Astrocyte (in vitro differentiated cells and primary cell): ENCODE measurements around the gene SPTBN1. TPM values are rescaled to one million over a fixed set of nuclear protein-coding genes. Genes with fewer than 3 reads are reported as not detected.

ENCODE experiments used
- DNase-seq: peaks from one replicate; pipeline ENCODE4 v3.0.0-alpha.2; 2010; ENCODE audit warnings: low read depth
- FAIRE-seq: peaks from 2 replicates; lab custom pipeline; 2011; peaks lifted over from hg19 to GRCh38; lab: Jason Lieb, UNC
- H2AFZ ChIP-seq: 2 replicates; pipeline ENCODE4 v1.6.0; 2012; ENCODE audit warnings: low read depth, low read length, inconsistent platforms
- H3K27ac ChIP-seq: 2 replicates; pipeline ENCODE4 v1.5.1; 2011; ENCODE audit warnings: low read depth, low read length, inconsistent platforms
- H3K27me3 ChIP-seq: 2 replicates; pipeline ENCODE4 v1.6.0; 2011; ENCODE audit warnings: low read length, inconsistent platforms; ENCODE audit not compliant: insufficient read depth
- H3K36me3 ChIP-seq: 2 replicates; pipeline ENCODE4 v1.5.1; 2011; ENCODE audit warnings: low read length, inconsistent platforms; ENCODE audit not compliant: insufficient read depth
- H3K4me1 ChIP-seq: 2 replicates; pipeline ENCODE4 v1.5.1; 2011; ENCODE audit warnings: low read length, inconsistent platforms; ENCODE audit not compliant: insufficient read depth
- H3K4me2 ChIP-seq: 2 replicates; pipeline ENCODE4 v1.6.0; 2012; ENCODE audit warnings: low read length, inconsistent platforms
- H3K4me3 ChIP-seq: 2 replicates; pipeline ENCODE4 v1.5.1; 2011; ENCODE audit warnings: low read depth, mild to moderate bottlenecking, low read length, inconsistent platforms; ENCODE audit not compliant: insufficient read depth
- H3K79me2 ChIP-seq: 2 replicates; pipeline ENCODE4 v1.6.0; 2012; ENCODE audit warnings: mild to moderate bottlenecking, low read length, inconsistent platforms; ENCODE audit not compliant: insufficient read depth
- H3K9ac ChIP-seq: 2 replicates; pipeline ENCODE4 v1.6.0; 2012; ENCODE audit warnings: mild to moderate bottlenecking, low read length, inconsistent platforms
- H3K9me3 ChIP-seq: 2 replicates; pipeline ENCODE4 v1.5.1; 2012; ENCODE audit warnings: low read depth, mild to moderate bottlenecking, low read length, inconsistent platforms; ENCODE audit not compliant: insufficient read depth
- H4K20me1 ChIP-seq: 2 replicates; pipeline ENCODE4 v1.6.0; 2012; ENCODE audit warnings: low read length, inconsistent platforms; ENCODE audit not compliant: insufficient read depth
- H3K27ac Mint-ChIP-seq: one replicate; pipeline ENCODE4 v1.8.0; 2021; ENCODE audit warnings: mild to moderate bottlenecking, mixed read lengths; ENCODE audit not compliant: unreplicated experiment
- H3K27me3 Mint-ChIP-seq: one replicate; pipeline ENCODE4 v1.8.0; 2021; ENCODE audit warnings: low read depth, mixed read lengths; ENCODE audit not compliant: unreplicated experiment
- H3K36me3 Mint-ChIP-seq: one replicate; pipeline ENCODE4 v1.8.0; 2021; ENCODE audit warnings: low read depth, mixed read lengths; ENCODE audit not compliant: unreplicated experiment
- H3K4me1 Mint-ChIP-seq: one replicate; pipeline ENCODE4 v1.8.0; 2021; ENCODE audit warnings: low read depth, mixed read lengths; ENCODE audit not compliant: unreplicated experiment
- H3K4me3 Mint-ChIP-seq: one replicate; pipeline ENCODE4 v1.8.0; 2021; ENCODE audit warnings: mild to moderate bottlenecking, moderate library complexity, mixed read lengths; ENCODE audit not compliant: unreplicated experiment
- H3K9me3 Mint-ChIP-seq: one replicate; pipeline ENCODE4 v1.8.0; 2021; ENCODE audit warnings: mild to moderate bottlenecking, mixed read lengths; ENCODE audit not compliant: unreplicated experiment
- EZH2 ChIP-seq: IDR thresholded peaks from 2 replicates; pipeline ENCODE4 v1.6.1; 2012; ENCODE audit warnings: mild to moderate bottlenecking, low read length, inconsistent platforms; ENCODE audit not compliant: insufficient read depth
- total RNA-seq: library from RNA; stranded (reverse); gene quantifications from 2 replicates; pipeline ENCODE4 v1.2.1, GENCODE V29; 2021
- TF ChIP-seq, protein P1 (sequence below): IDR thresholded peaks from 2 replicates; pipeline ENCODE4 v1.5.1; 2011; ENCODE audit warnings: low read depth, mild to moderate bottlenecking, inconsistent platforms, low read length, moderate library complexity; ENCODE audit not compliant: insufficient read depth

SPTBN1 gene
- total RNA-seq, 1 donor from 2014 or later = 311 TPM

DNA sequence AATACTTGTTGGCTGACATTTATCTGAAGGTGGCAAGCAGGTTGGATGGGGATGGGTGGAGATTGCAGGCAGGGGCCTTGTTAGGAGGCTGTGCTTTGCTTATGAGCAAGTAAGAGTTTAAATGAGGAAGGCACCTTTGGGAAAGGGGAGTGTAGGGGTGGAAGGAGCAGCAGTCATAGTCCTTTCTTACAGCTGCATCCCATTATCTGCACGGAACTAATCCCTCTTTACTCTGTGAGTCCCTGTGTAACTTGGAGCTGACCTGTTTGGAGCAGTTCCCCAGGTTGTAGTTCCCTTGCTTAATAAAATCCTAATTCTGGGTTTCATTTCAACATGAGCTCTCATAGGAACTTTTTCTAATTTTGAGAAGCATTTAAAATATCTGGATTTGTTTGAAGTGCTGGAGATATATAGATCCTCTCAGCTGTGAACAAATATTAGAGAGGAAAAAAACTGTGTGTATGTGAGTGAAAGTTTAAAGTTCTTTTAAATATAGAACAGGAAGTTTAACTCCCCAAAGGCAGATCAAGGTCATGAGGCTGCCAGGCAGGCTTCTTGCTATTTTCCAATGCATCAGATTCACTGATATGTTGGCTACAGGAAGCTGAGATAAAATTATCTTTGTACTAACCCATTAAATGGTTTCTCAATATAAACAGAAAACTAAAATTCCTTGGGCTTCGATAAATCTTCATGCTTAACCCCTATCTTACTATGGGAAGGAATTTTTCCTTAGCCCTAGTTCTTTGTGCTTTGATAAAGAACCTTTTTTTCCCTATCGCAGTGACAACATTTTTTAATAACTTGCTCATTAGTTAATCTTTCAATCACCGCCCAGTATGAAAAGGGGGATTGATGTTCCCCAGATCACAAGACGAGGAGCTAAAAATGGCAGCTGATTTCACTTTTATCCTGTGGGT lies 162.8 kb downstream of the SPTBN1 start:
- Histone ChIP-seq H3K27ac (peak overlapping the region; percentile 1), H3K4me1 (peaks cover 10% of the 10 kb centered on the region), H4K20me1 (peaks cover 13% of the 10 kb centered on the region), H3K4me3 (no peak overlapping the region), H3K9me3 (no peaks in the 10 kb centered on the region), H3K27me3 (no peaks in the 10 kb centered on the region), H3K9ac (no peak overlapping the region), H3K79me2 (peaks cover 63% of the 10 kb centered on the region), H2AFZ (no peak overlapping the region), H3K36me3 (peaks cover 75% of the 10 kb centered on the region), H3K4me2 (no peak overlapping the region)
- Mint-ChIP-seq H3K27me3 (no peaks in the 10 kb centered on the region), H3K9me3 (no peaks in the 10 kb centered on the region), H3K4me3 (no peak overlapping the region), H3K27ac (no peak overlapping the region), H3K4me1 (peaks cover 9% of the 10 kb centered on the region), H3K36me3 (peaks cover 45% of the 10 kb centered on the region)
- FAIRE-seq = no peak
- DNase-seq = no peak
- no peak for TF ChIP-seq EZH2
- TF ChIP-seq, protein P1, sequence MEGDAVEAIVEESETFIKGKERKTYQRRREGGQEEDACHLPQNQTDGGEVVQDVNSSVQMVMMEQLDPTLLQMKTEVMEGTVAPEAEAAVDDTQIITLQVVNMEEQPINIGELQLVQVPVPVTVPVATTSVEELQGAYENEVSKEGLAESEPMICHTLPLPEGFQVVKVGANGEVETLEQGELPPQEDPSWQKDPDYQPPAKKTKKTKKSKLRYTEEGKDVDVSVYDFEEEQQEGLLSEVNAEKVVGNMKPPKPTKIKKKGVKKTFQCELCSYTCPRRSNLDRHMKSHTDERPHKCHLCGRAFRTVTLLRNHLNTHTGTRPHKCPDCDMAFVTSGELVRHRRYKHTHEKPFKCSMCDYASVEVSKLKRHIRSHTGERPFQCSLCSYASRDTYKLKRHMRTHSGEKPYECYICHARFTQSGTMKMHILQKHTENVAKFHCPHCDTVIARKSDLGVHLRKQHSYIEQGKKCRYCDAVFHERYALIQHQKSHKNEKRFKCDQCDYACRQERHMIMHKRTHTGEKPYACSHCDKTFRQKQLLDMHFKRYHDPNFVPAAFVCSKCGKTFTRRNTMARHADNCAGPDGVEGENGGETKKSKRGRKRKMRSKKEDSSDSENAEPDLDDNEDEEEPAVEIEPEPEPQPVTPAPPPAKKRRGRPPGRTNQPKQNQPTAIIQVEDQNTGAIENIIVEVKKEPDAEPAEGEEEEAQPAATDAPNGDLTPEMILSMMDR = no peak

DNA sequence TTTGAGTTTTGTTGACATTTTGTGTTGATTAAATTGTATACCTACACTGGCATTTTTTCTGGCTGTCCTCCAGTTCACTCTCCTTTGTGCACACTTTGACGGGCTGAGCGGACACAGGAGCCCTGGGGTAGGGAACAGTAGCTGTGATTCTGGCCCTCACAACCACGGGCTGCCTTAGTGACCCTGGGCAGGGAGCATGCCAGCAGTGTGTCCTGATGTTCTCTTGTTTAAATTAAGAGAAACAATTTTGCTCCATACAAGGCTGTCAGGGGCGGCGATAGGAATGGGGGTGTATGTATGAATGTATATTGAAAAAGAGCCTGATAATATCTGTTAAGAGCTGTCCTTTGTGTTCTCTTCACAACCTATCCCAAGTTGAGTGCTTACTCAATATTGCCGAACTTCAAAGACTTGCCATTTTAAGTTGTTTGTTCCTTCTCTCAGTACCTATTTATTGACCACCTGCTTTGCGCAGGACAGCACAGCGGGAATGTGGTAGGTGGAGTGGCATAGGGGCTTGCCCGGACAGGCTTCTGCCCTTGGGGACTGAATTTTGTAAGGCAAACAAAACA lies 163.6 kb downstream of the SPTBN1 start:
- Mint-ChIP-seq H3K9me3 (no peaks in the 10 kb centered on the region), H3K4me1 (peaks cover 4% of the 10 kb centered on the region), H3K36me3 (peaks cover 44% of the 10 kb centered on the region), H3K27ac (no peak overlapping the region), H3K27me3 (no peaks in the 10 kb centered on the region), H3K4me3 (no peak overlapping the region)
- Histone ChIP-seq H3K4me1 (peaks cover 2% of the 10 kb centered on the region), H4K20me1 (peaks cover 13% of the 10 kb centered on the region), H3K36me3 (peaks cover 81% of the 10 kb centered on the region), H3K27me3 (no peaks in the 10 kb centered on the region), H3K4me2 (no peak overlapping the region), H3K79me2 (peaks cover 59% of the 10 kb centered on the region), H2AFZ (no peak overlapping the region), H3K9ac (no peak overlapping the region), H3K4me3 (no peak overlapping the region), H3K27ac (no peak overlapping the region), H3K9me3 (no peaks in the 10 kb centered on the region)
- no peak for FAIRE-seq
- TF ChIP-seq, protein P1 = no peak
- TF ChIP-seq EZH2 = no peak
- DNase-seq = no peak

DNA sequence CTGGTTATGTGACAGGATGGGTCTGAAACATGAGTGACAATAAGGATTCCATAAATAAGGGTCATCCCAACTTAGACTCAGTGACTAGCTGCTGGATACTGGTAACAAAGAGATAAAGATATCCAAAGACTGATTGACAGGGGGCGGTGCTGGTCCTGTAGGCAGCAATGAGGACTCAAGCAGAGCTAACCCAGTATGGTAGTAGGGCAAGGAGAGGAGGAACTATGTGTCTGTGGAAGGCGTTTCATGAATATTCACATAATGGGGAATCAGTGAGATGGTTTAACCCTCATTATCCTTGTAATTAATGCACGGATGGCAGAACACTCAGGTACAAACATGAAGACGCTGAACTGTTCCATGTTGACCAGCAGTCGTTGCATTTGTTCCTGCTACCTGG lies 164.8 kb downstream of the SPTBN1 start:
- TF ChIP-seq, protein P1 = no peak
- no peak for TF ChIP-seq EZH2
- Histone ChIP-seq H3K27me3 (no peaks in the 10 kb centered on the region), H3K9ac (no peak overlapping the region), H2AFZ (no peak overlapping the region), H3K4me1 (no peaks in the 10 kb centered on the region), H4K20me1 (peaks cover 13% of the 10 kb centered on the region), H3K9me3 (no peaks in the 10 kb centered on the region), H3K4me3 (no peak overlapping the region), H3K36me3 (peaks cover 83% of the 10 kb centered on the region), H3K79me2 (peaks cover 49% of the 10 kb centered on the region), H3K4me2 (no peak overlapping the region), H3K27ac (no peak overlapping the region)
- Mint-ChIP-seq H3K4me3 (no peak overlapping the region), H3K9me3 (no peaks in the 10 kb centered on the region), H3K4me1 (peaks cover 7% of the 10 kb centered on the region), H3K27ac (peak overlapping the region; percentile 4), H3K27me3 (no peaks in the 10 kb centered on the region), H3K36me3 (peaks cover 51% of the 10 kb centered on the region)
- FAIRE-seq = no peak
- DNase-seq = no peak
